HL-60/S4 treated with retinoic acid at 250 ng/mL for 4 days and 3 days (cell line): ENCODE data around the gene ACSBG1.

Experiments
- in situ Hi-C: fragments of 300-500 bp; cut with MboI; formaldehyde crosslinking; loops from 2 replicates; pipeline ENCODE4 v1.7.0; 2022; ENCODE audit warnings: low sequenced_read_pairs

The ACSBG1 gene

GRCh38 chr15:78206326-78207109 is 27.8 kb downstream of the ACSBG1 start:
- in situ Hi-C loops = no loop called here

- in situ Hi-C loops = no loop called here
Observed at GRCh38 chr15:78205856-78206255, 28.5 kb downstream of the ACSBG1 start.

GRCh38 chr15:78205337-78205736 is 29.0 kb downstream of the ACSBG1 start:
- in situ Hi-C loops = no loop called here

- in situ Hi-C loops = no loop called here
Observed at GRCh38 chr15:78204351-78205309, 29.7 kb downstream of the ACSBG1 start.

GRCh38 chr15:78203346-78204225 is 30.8 kb downstream of the ACSBG1 start:
- in situ Hi-C loops = no loop called here

DNA sequence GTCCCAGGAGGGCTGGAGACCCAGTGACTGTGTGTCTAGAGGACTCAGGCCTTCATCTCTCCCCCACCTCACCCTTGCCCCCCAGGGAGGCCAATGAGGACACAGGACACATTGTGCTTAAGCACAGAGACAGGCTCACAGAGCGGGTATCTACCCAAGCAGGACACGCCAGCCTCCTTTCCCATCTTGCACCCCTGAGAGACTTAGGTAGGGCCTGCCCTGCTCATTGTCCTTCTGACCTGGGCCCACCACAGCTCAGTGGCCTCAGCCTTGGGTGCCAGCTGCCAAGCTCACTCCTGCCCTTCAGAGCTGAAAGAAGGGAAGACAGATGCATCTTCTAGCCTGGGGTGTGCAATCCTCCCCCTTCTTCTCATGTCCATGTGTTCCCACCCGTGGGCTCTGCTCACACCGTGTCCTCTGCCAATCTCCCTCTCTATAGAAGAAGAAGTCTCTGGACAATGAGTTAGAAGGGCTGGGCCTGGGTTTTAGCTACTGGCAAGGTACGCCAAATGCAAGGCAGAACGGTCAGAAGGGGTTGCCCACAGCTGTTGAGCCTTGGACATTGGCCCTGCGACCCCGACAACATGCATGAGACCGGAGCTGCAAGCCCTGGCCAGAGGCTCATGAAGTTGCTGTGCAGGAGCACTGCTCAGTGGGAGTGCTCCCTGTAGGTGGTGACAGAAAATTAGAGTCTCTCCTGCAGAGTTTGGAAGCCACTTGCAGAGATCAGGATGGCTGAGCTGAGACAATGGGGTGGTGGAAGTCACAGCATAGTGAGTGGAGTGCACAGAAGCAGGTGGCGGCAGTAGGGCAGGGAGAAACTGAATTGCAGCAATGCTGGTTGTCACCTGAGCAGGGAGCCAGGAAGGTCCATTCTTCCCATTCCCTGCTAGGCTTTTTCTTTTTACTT is 32.8 kb downstream of the ACSBG1 start:
- in situ Hi-C loops = no loop called here

GRCh38 chr15:78200276-78200930 is 34.0 kb downstream of the ACSBG1 start:
- in situ Hi-C loops = no loop called here

DNA sequence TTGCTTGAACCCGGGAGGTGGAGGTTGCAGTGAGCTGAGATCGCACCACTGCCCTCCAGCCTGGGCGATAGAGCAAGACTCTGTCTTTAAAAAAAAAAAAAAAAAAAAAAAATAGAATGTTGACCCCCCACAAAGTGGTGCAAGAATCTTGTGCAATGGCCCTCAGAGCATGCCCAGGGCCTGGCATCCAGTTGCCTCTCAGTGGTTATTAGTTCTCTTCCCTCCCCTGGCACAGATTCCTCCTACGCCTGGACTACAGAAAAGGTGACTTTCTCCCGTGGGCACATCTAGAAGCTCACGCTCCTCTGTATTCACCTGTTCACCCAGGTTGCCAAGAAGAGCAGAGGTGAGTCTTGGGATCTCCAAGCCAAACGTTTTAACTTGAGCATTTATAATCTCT is 36.7 kb downstream of the ACSBG1 start:
- in situ Hi-C loops = no loop called here

DNA sequence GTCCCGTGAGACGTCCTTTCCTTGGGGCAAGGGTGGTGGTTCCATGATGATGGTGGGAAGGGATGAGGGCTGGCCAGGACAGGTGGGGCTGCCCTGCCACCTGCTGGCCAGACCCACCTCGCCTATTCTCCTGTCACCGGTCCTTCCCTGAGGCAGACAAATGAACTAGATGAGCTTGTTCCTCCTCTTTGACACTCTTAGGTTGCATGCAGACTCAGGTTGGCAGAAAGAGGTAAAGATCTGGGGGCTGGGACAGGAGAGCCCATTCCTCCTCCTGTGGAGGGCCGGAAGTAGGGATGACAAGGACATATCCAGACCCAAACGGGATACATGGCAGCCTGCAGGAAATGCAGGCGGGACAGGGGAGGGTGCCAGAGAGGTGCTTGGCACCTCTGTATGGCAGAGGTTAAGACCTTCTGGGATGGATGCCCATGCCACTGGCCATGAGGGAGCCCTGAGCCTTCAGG is 38.6 kb downstream of the ACSBG1 start:
- in situ Hi-C loops = no loop called here

DNA sequence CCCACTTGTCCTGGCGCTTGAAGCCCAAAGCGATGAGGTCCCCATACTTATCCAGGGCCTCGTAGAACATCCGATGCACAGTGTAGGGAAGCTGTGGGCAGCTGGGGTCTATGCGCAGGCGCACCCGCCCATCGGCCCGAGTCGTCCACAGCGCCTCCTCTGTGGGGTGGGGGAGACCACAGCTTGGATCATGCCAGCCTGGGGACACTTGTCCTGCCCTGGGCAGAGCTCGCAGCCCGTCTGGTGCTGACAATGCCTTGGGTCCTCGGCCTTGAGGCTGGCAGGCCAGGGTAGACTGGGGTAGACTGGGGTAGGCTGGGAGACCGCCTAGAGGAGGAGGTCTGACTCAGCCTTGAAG is 39.8 kb downstream of the ACSBG1 start:
- in situ Hi-C loops = no loop called here

GRCh38 chr15:78193731-78194567 is 40.4 kb downstream of the ACSBG1 start:
- in situ Hi-C loops = no loop called here

- in situ Hi-C loops = no loop called here
Observed at GRCh38 chr15:78192826-78193594, 41.4 kb downstream of the ACSBG1 start.

DNA sequence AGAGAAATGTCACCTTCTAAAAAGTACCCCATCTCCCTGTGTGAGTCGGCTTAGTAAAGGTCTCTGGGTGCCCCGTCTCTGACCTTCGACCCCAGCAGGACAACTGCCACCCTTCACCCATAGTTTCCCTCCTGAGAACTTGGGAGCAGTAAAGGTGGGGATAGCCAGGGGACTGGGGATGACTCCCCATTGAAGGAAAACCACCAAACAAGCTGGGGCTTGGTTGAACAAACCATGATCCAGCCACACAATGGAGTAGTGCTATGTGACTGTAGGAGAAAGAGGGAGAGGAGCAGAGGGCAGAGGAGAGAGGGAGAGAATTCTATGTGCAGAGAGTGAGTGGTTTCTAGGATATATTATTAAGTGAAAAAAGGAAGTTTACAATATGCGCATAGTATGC is 51.5 kb downstream of the ACSBG1 start:
- in situ Hi-C loops = no loop called here

- in situ Hi-C loops = no loop called here
Observed at GRCh38 chr15:78182336-78182700, 52.0 kb downstream of the ACSBG1 start.

DNA sequence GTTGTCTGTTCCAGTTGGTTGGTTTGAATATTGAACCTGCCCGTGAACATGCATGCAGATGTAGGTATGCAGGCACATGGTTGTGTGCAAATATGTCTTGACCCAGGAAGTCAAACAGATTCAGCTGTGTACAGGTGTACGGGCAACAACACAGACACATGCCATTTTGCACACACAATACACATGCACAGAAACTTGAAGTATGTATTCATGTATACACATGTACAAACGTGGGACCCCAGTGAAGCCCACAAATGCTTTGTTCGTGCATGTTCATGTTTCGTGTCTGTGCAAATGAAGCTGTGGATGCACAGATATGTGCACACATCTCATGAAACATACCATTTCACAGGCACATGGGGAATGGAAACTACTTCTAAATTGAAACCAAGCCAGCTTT is 54.5 kb downstream of the ACSBG1 start:
- in situ Hi-C loops = no loop called here

- in situ Hi-C loops = no loop called here
Observed at GRCh38 chr15:78179286-78179840, 55.0 kb downstream of the ACSBG1 start.

DNA sequence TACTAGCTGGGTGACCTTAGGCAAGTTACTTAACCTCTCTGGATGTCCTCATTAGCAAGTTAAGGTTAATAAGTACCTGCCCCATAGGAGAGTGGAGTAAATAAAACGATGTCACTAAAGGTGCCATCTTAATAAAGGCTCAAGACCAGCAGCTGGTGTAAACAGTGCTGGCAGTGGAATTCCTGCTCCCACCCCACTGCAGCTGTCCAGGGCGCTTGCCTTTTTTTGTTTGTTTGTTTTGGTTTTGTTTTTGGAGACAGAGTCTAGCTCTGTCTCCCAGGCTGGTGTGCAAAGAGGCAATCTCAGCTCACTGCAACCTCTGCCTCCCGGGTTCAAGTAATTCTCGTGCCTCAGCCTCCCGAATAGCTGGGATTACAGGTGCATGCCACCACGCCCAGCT is 56.3 kb downstream of the ACSBG1 start:
- in situ Hi-C loops = no loop called here
